ENCODE data around the gene TREML2.
"Not testable (repeated sequence)": the region's sequence is repeated elsewhere in the genome, so short reads cannot be mapped to it uniquely, and the experiment has no call there.

Gene TREML2, protein sequence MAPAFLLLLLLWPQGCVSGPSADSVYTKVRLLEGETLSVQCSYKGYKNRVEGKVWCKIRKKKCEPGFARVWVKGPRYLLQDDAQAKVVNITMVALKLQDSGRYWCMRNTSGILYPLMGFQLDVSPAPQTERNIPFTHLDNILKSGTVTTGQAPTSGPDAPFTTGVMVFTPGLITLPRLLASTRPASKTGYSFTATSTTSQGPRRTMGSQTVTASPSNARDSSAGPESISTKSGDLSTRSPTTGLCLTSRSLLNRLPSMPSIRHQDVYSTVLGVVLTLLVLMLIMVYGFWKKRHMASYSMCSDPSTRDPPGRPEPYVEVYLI

DNA sequence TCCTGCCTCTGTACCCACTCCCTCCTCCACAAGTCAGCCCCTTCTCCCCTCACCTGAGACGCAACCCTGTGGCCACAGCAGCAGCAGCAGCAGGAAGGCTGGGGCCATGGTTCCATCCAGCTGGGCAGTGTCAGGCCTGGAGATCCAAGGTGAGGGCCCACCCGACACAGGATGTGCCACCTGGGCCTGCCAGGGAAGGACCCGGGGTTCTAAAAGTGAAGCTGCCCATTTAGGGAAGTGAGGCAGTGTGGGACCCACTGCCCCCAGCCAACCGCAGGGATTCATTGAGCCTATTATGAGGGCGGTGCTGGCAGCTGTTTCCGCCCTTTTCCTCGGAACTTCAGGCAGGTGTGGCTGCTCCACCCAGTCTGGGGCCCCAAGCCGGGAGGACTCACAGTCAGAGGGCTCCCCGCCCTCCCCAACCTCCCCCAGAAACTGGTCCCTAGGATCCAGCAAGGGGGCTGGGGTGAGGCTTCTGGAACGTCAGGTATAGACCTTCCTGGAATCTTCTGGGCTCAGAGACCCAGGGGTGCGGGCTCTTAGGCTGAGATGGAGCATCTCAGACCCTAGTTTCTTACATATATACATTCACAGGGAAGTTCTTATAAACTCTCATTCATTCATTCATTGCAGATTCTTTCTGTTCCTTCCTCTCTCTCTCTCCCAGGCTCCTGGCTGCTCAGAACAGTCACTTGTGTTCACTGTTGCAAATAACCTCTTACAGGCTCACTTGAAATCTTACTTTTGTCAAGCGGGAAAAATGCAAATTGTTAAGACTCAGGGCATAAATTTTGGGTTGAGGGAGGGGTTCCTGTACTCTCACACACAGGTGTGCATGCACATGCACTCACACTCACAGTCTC lies at the start of gene TREML2:
Gene TREML2 (minus strand): TSS at position 249 of the 863 bp plus-strand sequence. CDS start 141 bp downstream, at position 108.
- no peak for DNase-seq (ENCODE audit: low read depth)

DNA sequence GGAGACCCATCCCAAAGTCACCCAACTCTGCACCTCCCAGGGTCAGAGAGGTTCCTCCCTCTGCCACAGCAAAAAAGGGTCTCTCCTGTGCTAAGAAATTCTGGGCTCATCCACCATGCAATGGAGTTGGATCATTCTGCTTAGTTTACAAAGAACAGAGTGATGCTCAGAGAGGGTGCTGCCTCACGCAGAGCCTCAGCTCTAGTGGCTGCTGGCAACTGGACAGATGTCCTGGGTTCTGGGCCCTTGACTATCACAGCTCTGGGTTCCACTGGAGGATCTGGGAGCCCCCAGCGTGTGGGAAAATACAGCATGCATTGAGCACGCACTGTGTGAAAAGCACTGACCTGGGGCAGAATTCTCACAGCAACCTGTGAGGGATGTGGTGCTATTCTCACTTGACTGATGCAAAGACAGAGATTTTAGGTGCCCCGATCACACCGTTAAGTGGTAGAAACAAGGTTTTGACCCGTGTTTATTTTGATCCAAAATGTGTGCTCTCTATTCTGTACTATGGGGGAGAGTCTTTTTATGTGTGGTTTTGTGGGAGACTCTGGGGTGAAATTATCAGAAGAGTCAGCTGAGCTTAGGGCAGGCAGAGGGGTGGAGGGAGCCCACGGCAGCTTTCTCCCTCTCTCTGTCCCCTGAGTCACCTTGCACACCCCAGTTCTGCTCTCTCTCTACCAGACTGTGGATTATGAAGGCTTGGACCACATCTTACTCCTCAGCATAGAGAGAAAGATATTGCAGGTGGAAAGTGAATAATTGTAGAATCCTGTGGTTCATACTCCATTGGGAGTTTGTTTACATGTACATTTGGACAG lies 47.1 kb upstream of the TREML2 start:
- DNase-seq (ENCODE audit: low read depth), result no peak

DNA sequence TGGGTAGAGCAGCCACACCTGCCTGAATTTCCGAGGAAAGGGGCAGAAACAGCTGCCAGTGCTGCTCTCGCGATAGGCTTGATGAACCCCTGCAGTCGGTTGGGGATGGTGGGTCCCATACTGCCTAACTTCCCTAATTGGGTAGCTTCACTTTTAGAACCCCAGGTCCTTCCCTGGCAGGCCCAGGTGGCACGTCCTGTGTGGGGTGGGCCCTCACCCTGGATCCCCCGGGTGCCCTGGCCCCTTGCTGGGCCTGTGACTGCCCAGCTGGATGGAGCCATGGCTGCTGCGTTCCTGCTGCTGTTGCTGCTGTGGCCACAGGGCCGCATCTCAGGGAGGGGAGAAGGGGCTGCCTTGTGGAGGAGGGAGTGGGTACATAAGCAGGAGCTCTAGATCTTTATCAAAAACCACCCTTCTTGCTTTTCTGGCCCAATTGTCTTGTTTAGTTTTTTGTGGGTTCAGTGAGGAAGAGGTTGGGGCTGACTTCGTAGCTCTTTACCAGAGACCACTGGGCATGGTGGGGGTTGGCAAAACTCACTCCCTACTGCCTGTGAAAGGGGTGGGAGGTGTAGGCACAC lies 46.4 kb upstream of the TREML2 start:
- no peak for DNase-seq (ENCODE audit: low read depth)

DNA sequence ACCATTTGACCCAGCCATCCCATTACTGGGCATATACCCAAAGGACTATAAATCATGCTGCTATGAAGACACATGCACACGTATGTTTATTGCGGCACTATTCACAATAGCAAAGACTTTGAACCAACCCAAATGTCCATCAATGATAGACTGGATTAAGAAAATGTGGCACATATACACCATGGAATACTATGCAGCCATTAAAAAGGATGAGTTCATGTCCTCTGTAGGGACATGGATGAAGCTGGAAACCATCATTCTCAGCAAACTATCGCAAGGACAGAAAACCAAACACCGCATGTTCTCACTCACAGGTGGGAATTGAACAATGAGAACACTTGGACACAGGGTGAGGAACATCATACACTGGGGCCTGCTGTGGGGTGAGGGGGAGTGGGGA lies 45.6 kb upstream of the TREML2 start:
- not testable (repeated sequence) for DNase-seq (ENCODE audit: low read depth)

DNA sequence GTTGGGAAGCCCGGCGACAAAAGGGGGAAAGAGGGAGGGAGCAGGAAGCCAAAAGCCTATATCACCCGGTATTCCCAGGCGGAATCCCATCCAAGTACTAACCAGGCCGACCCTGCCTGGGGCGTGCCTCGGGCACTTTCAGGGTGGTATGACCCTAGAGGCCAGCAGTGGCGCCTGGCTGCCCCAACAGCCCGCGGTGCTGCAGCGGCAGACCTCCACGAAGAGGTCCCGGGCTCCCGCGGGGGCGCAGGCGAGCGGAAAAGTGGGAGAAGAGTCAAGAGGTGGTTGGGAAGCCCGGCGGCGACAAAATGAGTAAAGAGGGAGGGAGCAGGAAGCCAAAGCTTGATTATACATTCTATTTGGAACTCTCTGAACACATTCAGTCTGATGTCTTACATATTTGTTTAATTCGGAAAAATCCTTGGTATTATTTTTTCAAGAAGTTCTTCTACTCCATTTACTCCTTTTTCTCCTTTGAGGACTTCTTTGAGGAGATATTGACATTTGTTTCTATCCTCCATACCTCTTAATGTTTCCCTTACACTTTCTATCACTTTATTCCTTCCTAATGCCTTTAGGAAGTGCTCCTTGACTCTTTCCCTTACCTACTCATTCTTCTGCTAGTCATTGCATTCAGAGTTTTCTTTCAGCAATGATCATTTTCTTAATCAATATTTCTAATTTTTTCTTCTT lies 38.7 kb upstream of the TREML2 start:
- DNase-seq (ENCODE audit: low read depth), result no peak

DNA sequence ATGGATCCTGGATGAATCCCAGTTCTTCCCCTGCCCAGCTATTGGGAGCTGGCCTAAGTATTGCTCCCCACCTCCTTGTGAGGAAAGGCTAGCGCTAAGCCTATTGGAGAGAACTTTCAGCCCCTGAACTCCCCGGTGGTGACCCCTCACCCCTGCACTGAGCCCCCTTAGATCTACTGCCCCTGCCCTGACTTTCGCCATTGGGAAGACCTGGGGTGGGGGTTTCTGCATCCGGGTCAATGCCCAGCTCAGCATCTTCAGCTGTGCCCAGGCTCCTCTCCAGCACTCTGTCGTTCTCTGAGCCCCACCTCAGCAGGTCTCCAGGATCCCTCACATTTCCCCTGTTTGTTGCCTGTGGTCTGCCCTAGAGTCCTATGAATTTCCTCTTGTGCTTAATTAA lies 36.2 kb upstream of the TREML2 start:
- no peak for DNase-seq (ENCODE audit: low read depth)

DNA sequence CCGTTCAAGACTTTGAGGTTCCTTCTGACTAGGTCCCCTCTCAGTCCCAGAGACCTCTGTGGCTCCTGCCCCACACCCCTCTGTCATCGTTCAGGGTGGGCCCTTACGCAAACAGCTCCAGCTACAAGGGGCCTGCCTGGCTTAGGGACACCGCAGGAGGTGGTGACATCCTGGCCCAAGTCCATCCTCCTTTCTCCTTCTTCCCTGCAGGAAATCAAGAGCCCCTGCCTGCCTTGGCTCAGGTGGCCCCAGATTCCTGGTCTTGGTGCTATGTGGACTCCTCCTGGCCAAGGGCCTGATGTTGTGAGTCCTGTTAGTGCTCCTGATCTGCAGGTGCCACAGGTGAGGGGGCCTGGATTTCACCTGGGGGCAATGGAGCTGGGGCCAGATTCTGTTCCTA lies 35.3 kb upstream of the TREML2 start:
- DNase-seq (ENCODE audit: low read depth), result no peak

DNA sequence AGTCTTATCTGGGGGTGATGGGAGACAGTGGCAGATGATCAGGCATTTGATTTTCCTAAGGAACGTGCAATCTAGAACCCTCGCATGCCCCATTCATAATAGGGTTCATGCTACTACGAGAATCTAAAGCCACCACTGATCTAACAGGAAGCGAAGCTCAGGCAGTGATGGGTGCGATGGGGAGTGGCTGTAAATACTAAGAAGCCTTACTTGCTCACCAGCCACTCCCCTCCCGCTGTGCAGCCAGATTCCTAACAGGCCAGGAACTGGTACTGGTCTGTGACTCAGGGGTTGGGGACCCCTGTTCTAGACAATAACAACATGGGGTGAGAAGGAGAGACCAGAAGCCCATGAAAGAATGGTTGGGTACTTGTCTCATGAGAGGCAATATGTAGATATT lies 31.7 kb upstream of the TREML2 start:
- no peak for DNase-seq (ENCODE audit: low read depth)

DNA sequence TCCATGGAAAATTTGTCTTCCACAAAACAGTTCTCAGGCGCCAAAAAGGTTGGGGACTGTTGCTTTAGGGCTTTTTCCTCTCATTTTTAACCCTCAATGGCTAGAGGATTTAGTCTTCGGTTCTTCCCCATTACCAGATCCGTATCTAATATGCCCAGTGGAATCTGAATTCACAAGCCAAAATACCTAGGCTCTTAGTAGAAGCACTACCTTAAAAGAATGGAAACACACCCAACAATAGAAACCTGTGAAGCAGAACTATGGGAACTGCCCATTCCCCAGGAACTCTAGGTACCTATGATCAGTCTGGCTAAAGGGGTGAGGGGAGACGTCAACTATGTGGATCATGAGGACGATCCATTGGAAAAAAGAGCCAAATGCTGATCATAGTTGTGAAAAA lies 30.3 kb upstream of the TREML2 start:
- DNase-seq (ENCODE audit: low read depth), result no peak

DNA sequence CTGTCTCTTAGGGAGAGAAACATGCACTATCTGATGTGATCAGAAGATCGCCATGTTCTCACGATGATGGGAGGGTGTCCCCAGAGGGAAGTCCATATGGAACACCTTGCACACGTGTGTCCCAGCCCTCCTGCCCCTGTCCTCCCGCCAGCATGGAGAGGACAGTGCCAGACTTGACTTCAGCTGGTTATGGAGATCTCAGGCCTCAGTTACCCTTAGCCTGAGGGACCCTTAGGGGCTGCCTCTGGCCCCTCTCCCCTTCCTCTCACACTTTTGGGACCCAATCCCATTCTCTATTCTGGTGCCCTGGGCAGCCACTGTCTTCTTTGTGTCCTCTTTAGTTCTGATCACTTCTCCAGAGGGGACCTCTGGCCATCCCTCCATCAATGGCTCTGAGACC lies 28.8 kb upstream of the TREML2 start:
- DNase-seq (ENCODE audit: low read depth), result no peak

DNA sequence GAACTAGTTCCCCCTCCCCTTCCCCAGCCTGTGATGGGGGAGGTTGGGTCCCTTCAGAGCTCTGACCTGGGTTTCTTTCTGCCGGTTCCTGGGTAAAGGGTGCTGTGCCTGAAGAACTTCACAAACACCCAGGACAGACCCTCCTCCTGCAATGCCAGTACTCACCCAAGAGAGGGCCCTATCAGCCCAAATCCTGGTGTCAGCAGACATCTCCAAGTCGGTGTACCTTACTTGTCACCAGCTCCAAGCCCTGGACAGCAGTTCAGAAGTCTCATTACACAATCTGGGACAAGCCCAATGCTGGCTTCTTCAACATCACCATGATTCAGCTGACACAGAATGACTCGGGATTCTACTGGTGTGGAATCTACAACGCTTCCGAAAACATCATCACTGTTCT lies 27.7 kb upstream of the TREML2 start:
- DNase-seq (ENCODE audit: low read depth), result no peak

DNA sequence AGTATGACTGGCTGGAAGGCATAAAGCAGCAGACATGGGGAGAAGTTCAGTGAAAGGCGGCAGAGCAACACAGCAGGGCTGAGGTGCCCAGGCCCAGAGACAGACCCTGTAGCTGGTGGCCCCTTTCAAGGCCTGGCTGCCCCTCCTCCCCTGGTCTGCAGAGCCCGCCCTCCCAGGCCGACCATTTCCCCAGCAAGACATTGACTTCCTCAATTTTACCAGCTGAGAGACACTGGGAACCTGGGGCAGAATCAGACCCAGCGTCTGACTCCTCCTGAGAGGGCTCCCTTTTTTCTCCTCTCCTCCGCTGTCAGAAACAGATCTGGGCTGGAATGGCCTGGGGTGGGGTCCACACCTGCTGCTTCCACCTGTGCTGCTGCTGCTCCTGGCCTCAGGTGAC lies 27.1 kb upstream of the TREML2 start, which contains the start of gene TREML4:
Gene TREML4 (plus strand): TSS at position 254 of the 400 bp plus-strand sequence. CDS start 79 bp downstream, at position 333.
- no peak for DNase-seq (ENCODE audit: low read depth)

DNA sequence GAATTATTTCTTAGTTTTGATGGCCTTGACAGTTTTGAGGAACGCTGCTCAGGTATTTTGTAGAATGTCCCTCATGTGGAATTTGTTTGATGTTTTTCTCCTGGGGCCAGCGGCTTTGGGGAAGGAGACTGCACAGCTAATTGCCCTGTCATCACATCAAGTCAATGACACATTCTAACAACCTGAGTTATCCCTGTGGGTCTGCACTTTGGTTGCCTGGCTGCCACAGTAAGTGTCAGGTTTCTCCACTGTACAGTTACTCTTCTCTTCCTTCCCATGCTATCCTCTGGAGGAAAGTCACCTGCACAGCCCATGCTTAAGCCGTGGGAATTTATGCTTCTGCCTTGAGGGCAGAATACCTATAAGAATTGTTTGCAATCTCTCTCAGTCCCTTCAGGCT lies 25.8 kb upstream of the TREML2 start:
- DNase-seq (ENCODE audit: low read depth), result no peak

DNA sequence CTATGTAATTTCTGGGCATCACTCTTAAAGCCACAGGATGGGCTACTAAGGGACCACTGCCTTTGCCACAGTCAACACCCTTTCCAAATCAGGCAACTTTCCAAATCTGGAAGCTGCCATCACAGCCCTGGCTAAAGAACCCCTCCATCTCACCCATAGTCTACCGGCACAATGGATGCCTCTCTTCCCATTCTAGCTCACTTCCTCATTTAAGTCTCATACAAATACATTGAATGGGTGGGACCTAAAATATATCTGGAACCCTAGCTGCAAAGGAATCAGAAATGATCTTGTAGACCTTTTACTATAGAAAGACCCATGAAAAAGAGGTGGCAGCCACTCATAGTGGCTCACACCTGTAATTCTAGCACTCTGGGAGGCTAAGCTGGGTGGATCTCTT lies 23.9 kb upstream of the TREML2 start:
- no peak for DNase-seq (ENCODE audit: low read depth)

DNA sequence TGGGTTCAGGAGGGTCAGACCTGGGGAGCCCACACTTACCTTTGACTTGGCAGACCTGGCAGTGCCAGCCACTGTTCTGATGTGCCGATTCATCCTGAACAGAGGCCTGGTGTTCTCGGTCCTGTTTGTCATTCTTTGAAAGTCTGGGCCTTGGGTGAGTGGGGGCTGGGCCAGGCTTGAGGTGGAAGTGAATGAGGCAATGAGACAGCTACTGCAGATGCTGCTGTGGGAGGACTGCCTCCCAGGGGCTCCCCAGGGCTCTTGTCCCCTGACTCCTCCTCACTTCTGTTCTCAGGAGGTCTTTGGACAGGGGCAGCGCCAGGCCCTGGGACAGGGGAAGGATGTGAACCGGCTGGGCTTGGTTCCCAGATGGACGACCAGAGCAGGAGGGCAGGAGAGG lies 21.6 kb upstream of the TREML2 start:
- DNase-seq (ENCODE audit: low read depth), result no peak

DNA sequence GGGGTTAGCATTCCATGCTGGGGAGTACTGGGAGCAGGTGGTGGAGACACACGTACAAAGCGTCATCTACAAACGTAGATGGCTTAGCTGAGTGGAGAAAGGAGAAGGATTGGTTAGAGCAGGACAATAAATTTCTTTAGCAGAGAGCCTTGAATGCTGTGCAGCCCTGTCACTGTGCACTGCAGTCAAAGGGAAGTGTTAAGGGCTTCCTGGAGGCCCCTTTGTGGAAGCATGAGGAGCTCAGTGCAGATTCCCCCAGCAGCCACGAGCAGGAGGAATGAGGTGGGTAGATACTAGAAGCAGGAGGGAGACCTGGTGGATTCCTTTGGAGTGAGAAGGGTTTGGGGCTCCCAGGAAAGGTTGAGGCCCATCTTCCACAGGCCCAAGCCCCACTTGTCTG lies 21.1 kb upstream of the TREML2 start:
- DNase-seq (ENCODE audit: low read depth), result no peak

DNA sequence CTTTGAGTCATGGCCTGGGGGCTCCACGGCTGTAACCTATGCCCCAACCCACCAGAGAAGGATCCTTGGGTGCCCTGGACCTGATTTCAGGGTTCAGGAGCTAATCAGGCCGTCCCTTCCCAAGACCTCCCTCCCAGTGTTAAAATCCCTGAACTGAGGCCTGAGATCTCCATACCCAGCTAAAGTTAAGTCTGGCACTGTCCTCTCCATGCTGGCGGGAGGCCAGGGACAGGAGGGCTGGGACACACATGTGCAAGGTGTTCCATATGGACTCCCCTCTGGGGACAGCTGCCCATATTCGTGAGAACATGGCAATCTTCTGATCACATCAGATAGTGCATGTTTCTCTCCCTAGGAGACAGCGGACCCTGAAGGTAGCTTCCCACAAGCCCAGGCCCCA lies 15.7 kb upstream of the TREML2 start:
- DNase-seq (ENCODE audit: low read depth), result no peak

DNA sequence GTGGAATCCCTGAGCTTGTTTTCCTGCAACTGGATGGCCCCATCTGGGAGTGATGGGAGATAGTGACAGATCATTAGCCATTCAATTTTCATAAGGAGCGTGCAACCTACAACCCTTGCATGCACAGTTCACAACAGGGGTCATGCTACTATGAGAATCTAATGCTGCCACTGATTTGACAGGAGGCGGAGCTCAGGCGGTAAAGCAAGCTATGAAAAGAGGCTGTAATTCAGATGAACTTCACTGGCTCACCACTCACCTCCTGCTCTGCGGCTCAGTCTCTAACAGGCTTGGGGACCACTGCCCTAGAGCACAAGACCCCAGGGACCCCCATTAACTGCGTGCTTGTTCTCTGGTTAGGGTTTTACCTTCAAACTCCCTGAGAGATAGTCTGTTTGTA lies 14.8 kb upstream of the TREML2 start:
- DNase-seq (ENCODE audit: low read depth), result no peak

DNA sequence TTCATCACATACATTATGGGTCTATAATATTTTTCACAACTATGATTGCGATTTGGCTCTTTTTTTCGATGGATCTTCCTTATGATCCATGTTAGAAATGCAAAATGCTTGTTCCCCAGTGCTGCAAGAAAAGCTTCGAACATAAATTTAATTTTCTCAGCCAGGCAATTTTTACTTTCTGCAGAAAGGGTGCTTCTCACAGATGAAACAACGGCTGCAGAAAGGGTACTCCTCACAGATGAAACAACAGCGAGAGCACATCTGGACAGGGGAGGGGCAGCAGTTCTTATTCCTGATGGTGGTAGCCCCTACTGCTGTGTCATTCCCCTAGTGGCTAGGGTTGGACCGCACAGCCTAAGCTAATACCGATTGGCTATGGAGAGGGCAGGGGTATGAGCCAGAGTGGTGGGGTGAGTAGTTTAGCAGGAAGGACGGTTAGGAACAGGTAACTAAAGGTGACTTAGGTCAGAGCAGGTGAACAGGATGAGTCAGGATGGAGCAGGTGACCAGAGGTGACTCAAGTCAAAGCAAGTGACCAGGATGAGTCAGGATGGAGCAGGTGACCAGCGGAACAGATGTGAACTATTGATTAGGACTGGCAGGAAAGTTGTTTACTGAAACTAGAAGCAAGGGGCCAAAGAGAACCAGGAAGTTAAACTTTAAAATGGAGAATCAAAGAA lies 13.8 kb upstream of the TREML2 start:
- DNase-seq (ENCODE audit: low read depth), result no peak

DNA sequence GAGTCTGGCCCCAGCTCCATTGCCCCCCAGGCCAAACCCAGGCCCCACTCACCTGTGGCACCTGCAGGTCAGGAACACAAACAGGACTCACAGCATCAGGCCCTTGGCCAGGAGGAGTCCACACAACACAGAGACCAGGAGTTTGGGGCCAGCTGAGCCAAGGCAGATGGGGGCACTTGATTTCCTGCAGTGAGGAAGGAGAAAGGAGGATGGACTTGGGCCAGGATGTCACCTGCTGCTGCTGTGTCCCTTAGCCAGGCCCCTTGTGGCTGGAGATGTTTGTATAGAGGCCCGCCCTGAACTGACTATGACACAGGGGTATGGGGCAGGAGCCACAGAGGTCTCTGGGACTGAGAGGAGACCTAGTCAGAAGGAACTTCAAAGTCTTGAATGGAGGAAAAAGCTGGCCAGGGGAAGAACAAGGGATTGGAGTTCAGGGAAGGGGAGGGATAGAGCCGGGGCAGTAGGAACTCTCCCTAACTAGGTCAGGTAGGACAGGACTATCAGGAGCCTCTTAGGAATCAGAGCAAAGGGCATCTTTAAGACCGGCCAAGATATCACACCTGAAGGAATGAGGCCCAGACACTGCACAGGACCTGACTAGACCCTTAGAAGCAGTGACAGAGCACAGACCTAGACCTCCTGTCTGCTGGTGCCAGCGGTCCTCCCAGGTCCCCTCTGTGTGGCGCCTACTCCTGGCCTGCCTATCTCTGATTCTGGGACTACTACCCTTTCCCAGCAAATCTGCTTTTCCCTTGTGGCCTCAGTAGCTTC lies 8.8 kb upstream of the TREML2 start:
- no peak for DNase-seq (ENCODE audit: low read depth)
